Hematopoietic multipotent progenitor cell treated with erythropoietin and hydrocortisone succinate and interleukin-3 and kit ligand, for 15 days (in vitro differentiated cells): ENCODE results near the gene TRIM27.
A peak's percentile ranks its signal among the peaks of the same experiment; 100 is the strongest.
"Not testable (repeated sequence)": the region's sequence is repeated elsewhere in the genome, so short reads cannot be mapped to it uniquely, and the experiment has no call there.

Source experiments
- DNase-seq: peaks from one replicate; pipeline ENCODE4 v3.0.0-alpha.2; 2015; ENCODE audit warnings: low spot score

Gene TRIM27

GRCh38 chr6:28923318-28924102, at the start of gene TRIM27:
Gene TRIM27 (minus strand): TSS chr6:28923985. CDS start chr6:28923632, 353 bp downstream.
- DNase-seq, result peak; percentile 86

- not testable (repeated sequence) for DNase-seq
Observed at GRCh38 chr6:28970056-28970455, 46.3 kb upstream of the TRIM27 start.

- no peak for DNase-seq
Observed at GRCh38 chr6:28969129-28969528, 45.3 kb upstream of the TRIM27 start.

- DNase-seq, result no peak
Observed at GRCh38 chr6:28968476-28968875, 44.7 kb upstream of the TRIM27 start.

GRCh38 chr6:28965706-28966105, 41.9 kb upstream of the TRIM27 start:
- DNase-seq, result no peak

- DNase-seq, result no peak
Observed at GRCh38 chr6:28960846-28961500, 37.2 kb upstream of the TRIM27 start.

- DNase-seq, result not testable (repeated sequence)
Observed at GRCh38 chr6:28958561-28959243, 34.9 kb upstream of the TRIM27 start.

- not testable (repeated sequence) for DNase-seq
Observed at GRCh38 chr6:28957795-28958314, 34.1 kb upstream of the TRIM27 start.

GRCh38 chr6:28956331-28956730, 32.5 kb upstream of the TRIM27 start:
- DNase-seq, result no peak

GRCh38 chr6:28953585-28954258, 29.9 kb upstream of the TRIM27 start:
- DNase-seq, result no peak

- DNase-seq, result peak; percentile 39
Observed at GRCh38 chr6:28953039-28953584, 29.3 kb upstream of the TRIM27 start.

GRCh38 chr6:28949656-28950195, 25.9 kb upstream of the TRIM27 start:
- DNase-seq, result not testable (repeated sequence)

- no peak for DNase-seq
Observed at GRCh38 chr6:28948782-28949486, 25.1 kb upstream of the TRIM27 start.

- DNase-seq, result no peak
Observed at GRCh38 chr6:28947831-28948270, 24.1 kb upstream of the TRIM27 start.

GRCh38 chr6:28947067-28947765, 23.4 kb upstream of the TRIM27 start:
- DNase-seq, result no peak

- DNase-seq, result no peak
Observed at GRCh38 chr6:28945349-28945748, 21.6 kb upstream of the TRIM27 start.

GRCh38 chr6:28944412-28944865, 20.7 kb upstream of the TRIM27 start:
- DNase-seq, result peak; percentile 84

GRCh38 chr6:28943557-28944411, 20.0 kb upstream of the TRIM27 start:
- peak; percentile 73 for DNase-seq

- no peak for DNase-seq
Observed at GRCh38 chr6:28943223-28943556, 19.4 kb upstream of the TRIM27 start.
